HEK293 (cell line): ENCODE results near the gene DGCR2.
"Not testable (repeated sequence)": the region's sequence is repeated elsewhere in the genome, so short reads cannot be mapped to it uniquely, and the experiment has no call there.

Source experiments
- CTCF ChIA-PET: fragments of 350-600 bp; formaldehyde crosslinking; extraction: SDS; loops from one replicate; lab custom pipeline; 2021; ENCODE audit warnings: antibody characterized with exemption; lab: Yijun Ruan, JAX
- POLR2A ChIA-PET: fragments of 300-600 bp; formaldehyde crosslinking; extraction: SDS; loops from one replicate; lab custom pipeline; 2020; ENCODE audit warnings: antibody characterized with exemption, inconsistent platforms; lab: Yijun Ruan, JAX
- H3K27ac ChIP-seq: fragments of 200-500 bp; sonication (Bioruptor generic); 2 replicates; pipeline ENCODE4 v1.5.1; 2014; ENCODE audit warnings: low read depth, low read length, control low read depth, inconsistent platforms; ENCODE audit errors: extremely low read depth
- H3K36me3 ChIP-seq, 2 experiments: fragments of 200-500 bp in 1 of 2; sonication (Bioruptor generic) in 1 of 2; 1 replicate in 1 of 2; 2 replicates in 1 of 2; pipeline ENCODE4 v1.5.1; 2014 to 2017; ENCODE audit warnings: inconsistent platforms in 2 of 2, low read length in 2 of 2; ENCODE audit not compliant: control insufficient read depth in 2 of 2, insufficient read depth in 1 of 2
- H3K4me1 ChIP-seq: fragments of 200-500 bp; sonication (Bioruptor generic); 2 replicates; pipeline ENCODE4 v1.5.1; 2014; ENCODE audit warnings: mild to moderate bottlenecking, low read length, inconsistent platforms; ENCODE audit not compliant: control insufficient read depth, insufficient read depth
- H3K4me3 ChIP-seq: 2 replicates; pipeline ENCODE4 v1.5.1; 2011; ENCODE audit warnings: low read depth, mild to moderate bottlenecking, control low read depth, low read length, moderate library complexity
- H3K9me3 ChIP-seq: fragments of 200-500 bp; sonication (Bioruptor generic); 2 replicates; pipeline ENCODE4 v1.5.1; 2014; ENCODE audit warnings: low read depth, low read length, inconsistent platforms; ENCODE audit not compliant: control insufficient read depth, insufficient read depth
- BCL6B ChIP-seq: fragments of 450-650 bp; formaldehyde crosslinking; IDR thresholded peaks from 2 replicates; pipeline ENCODE4 v1.5.1; 2017; ENCODE audit warnings: missing biosample characterization, missing genetic modification characterization
- FEZF1 ChIP-seq: fragments of 450-650 bp; formaldehyde crosslinking; IDR thresholded peaks from 2 replicates; pipeline ENCODE4 v1.5.1; 2016; ENCODE audit warnings: missing biosample characterization, missing genetic modification characterization
- GFI1B ChIP-seq: fragments of 450-650 bp; formaldehyde crosslinking; IDR thresholded peaks from 2 replicates; pipeline ENCODE4 v1.5.1; 2016; ENCODE audit warnings: missing biosample characterization, missing genetic modification characterization
- GLI4 ChIP-seq: fragments of 450-650 bp; formaldehyde crosslinking; IDR thresholded peaks from 2 replicates; pipeline ENCODE4 v1.5.1; 2016; ENCODE audit warnings: missing biosample characterization, missing genetic modification characterization
- HOXD13 ChIP-seq: sonication (generic); formaldehyde crosslinking; IDR thresholded peaks from 2 replicates; pipeline ENCODE4 v1.8.0; 2022; ENCODE audit warnings: missing genetic modification reagents, borderline replicate concordance
- PRDM10 ChIP-seq: fragments of 450-650 bp; formaldehyde crosslinking; IDR thresholded peaks from 2 replicates; pipeline ENCODE4 v1.5.1; 2016; ENCODE audit warnings: missing biosample characterization, missing genetic modification characterization
- ZFP3 ChIP-seq: fragments of 450-650 bp; formaldehyde crosslinking; IDR thresholded peaks from 2 replicates; pipeline ENCODE4 v1.5.1; 2016; ENCODE audit warnings: low read depth, missing biosample characterization, missing genetic modification characterization
- ZNF121 ChIP-seq: fragments of 450-650 bp; formaldehyde crosslinking; IDR thresholded peaks from 2 replicates; pipeline ENCODE4 v1.5.1; 2016; ENCODE audit warnings: missing biosample characterization, missing genetic modification characterization
- ZNF2 ChIP-seq: fragments of 450-650 bp; formaldehyde crosslinking; IDR thresholded peaks from 2 replicates; pipeline ENCODE4 v1.5.1; 2016; ENCODE audit warnings: missing biosample characterization, missing genetic modification characterization
- ZNF211 ChIP-seq: fragments of 450-650 bp; formaldehyde crosslinking; IDR thresholded peaks from 2 replicates; pipeline ENCODE4 v1.5.1; 2016; ENCODE audit warnings: low read depth, missing biosample characterization, missing genetic modification characterization
- ZNF221 ChIP-seq: fragments of 450-650 bp; formaldehyde crosslinking; IDR thresholded peaks from 2 replicates; pipeline ENCODE4 v1.5.1; 2017; ENCODE audit warnings: missing biosample characterization, missing genetic modification characterization, borderline replicate concordance
- ZNF223 ChIP-seq: fragments of 450-650 bp; formaldehyde crosslinking; IDR thresholded peaks from 2 replicates; pipeline ENCODE4 v1.5.1; 2016; ENCODE audit warnings: missing biosample characterization, missing genetic modification characterization
- ZNF280D ChIP-seq: fragments of 450-650 bp; formaldehyde crosslinking; IDR thresholded peaks from 2 replicates; pipeline ENCODE4 v1.5.1; 2016; ENCODE audit warnings: missing biosample characterization, missing genetic modification characterization
- ZNF423 ChIP-seq: fragments of 450-650 bp; formaldehyde crosslinking; IDR thresholded peaks from 2 replicates; pipeline ENCODE4 v1.5.1; 2016; ENCODE audit warnings: missing biosample characterization, missing genetic modification characterization
- ZNF548 ChIP-seq: fragments of 450-650 bp; formaldehyde crosslinking; IDR thresholded peaks from 2 replicates; pipeline ENCODE4 v1.5.1; 2016; ENCODE audit warnings: missing biosample characterization, missing genetic modification characterization
- ZNF549 ChIP-seq: fragments of 450-650 bp; IDR thresholded peaks from 2 replicates; pipeline ENCODE4 v1.5.1; 2018; ENCODE audit warnings: missing biosample characterization, missing genetic modification characterization, mild to moderate bottlenecking, inconsistent platforms, moderate library complexity
- ZNF621 ChIP-seq: fragments of 450-650 bp; formaldehyde crosslinking; IDR thresholded peaks from 2 replicates; pipeline ENCODE4 v1.5.1; 2017; ENCODE audit warnings: missing biosample characterization, missing genetic modification characterization
- ZNF660 ChIP-seq: fragments of 450-650 bp; IDR thresholded peaks from 2 replicates; pipeline ENCODE4 v1.5.1; 2018; ENCODE audit warnings: missing biosample characterization, mild to moderate bottlenecking, missing genetic modification characterization
- ZNF670 ChIP-seq: fragments of 450-650 bp; formaldehyde crosslinking; IDR thresholded peaks from 2 replicates; pipeline ENCODE4 v1.5.1; 2016; ENCODE audit warnings: missing biosample characterization, missing genetic modification characterization, low read depth
- ZNF692 ChIP-seq: fragments of 450-650 bp; formaldehyde crosslinking; IDR thresholded peaks from 2 replicates; pipeline ENCODE4 v1.5.1; 2016; ENCODE audit warnings: missing biosample characterization, missing genetic modification characterization
- ZSCAN18 ChIP-seq: fragments of 450-650 bp; formaldehyde crosslinking; IDR thresholded peaks from 2 replicates; pipeline ENCODE4 v1.5.1; 2016; ENCODE audit warnings: missing biosample characterization, missing genetic modification characterization

DGCR2 gene

GRCh38 chr22:19075404-19075803, 46.8 kb downstream of the DGCR2 start:
- H3K36me3 ChIP-seq, result peaks cover 0 to 34% of the 10 kb centered on the region in 2 experiments; a peak in 1 of 3 replicates
- CTCF ChIA-PET, result no interaction called here
- TF ChIP-seq HOXD13 (no peak), ZNF2 (tag by site-specific recombination) (no peak), ZNF211 (tag by site-specific recombination) (no peak), ZFP3 (tag by site-specific recombination) (no peak), ZNF660 (tag by site-specific recombination) (no peak), ZNF280D (tag by site-specific recombination) (no peak), ZNF670 (tag by site-specific recombination) (no peak), ZNF221 (no peak), ZNF621 (tag by site-specific recombination) (no peak), BCL6B (tag by site-specific recombination) (no peak), ZNF423 (no peak), FEZF1 (tag by site-specific recombination) (no peak), GLI4 (tag by site-specific recombination) (no peak), ZNF223 (tag by site-specific recombination) (no peak), GFI1B (no peak), ZNF548 (no peak)
- no peaks in the 10 kb centered on the region for H3K9me3 ChIP-seq
- H3K4me3 ChIP-seq, result no peak overlapping the region
- no peaks in the 10 kb centered on the region for H3K4me1 ChIP-seq
- POLR2A ChIA-PET, result no interaction called here
- no peak overlapping the region for H3K27ac ChIP-seq

GRCh38 chr22:19072853-19073252, 49.4 kb downstream of the DGCR2 start:
- POLR2A ChIA-PET, result interaction anchor here (0.6 kb wide), 1 partner anchor 80 kb away, joined by 3 read pairs; no protein-coding TSS in a partner anchor
- CTCF ChIA-PET, result interaction anchor here (0.7 to 1.7 kb wide), 4 partner anchors 11 to 53 kb away, joined by 3 to 7 read pairs (median 4); no protein-coding TSS in a partner anchor
- peak; percentile 65; the same call in 1 of the 2 replicates for TF ChIP-seq ZNF121 (tag by site-specific recombination)
- H3K36me3 ChIP-seq, result peaks cover 0 to 45% of the 10 kb centered on the region in 2 experiments; a peak in 1 of 3 replicates
- H3K27ac ChIP-seq, H3K4me3 ChIP-seq, H3K4me1 ChIP-seq, H3K9me3 ChIP-seq: not testable (repeated sequence)

GRCh38 chr22:19070397-19071169, 51.6 kb downstream of the DGCR2 start:
- ChIA-PET CTCF (interaction anchor here (1.3 kb wide), 1 partner anchor 14 kb away, joined by 4 read pairs; no protein-coding TSS in a partner anchor), POLR2A (no interaction called here)
- Histone ChIP-seq H3K27ac (no peak overlapping the region), H3K4me3 (no peak overlapping the region), H3K36me3 (peaks cover 5 to 66% of the 10 kb centered on the region in 2 experiments; a peak in 2 of 3 replicates), H3K4me1 (no peaks in the 10 kb centered on the region), H3K9me3 (no peaks in the 10 kb centered on the region)
- TF ChIP-seq ZNF692 (tag by site-specific recombination) (peak; percentile 80), ZSCAN18 (no peak), ZNF549 (no peak), PRDM10 (0 out of 2 replicates have a peak, but pooled peaks have one; percentile 17)
